ENCODE data around the gene CERS2. TPM values are rescaled to one million over a fixed set of nuclear protein-coding genes. Genes with fewer than 3 reads are reported as not detected.

Gene CERS2
- total RNA-seq, 2 experiments from 2014 or later = 64.7 to 92.8 TPM

- no peak overlapping the region for H3K4me3 ChIP-seq (ENCODE audit: low read depth, low read length, poor library complexity, severe bottlenecking)
- TF ChIP-seq CTCF (conservative IDR thresholded peaks at IDR 0.05; ENCODE audit: low read length) = no peak
- no peak for TF ChIP-seq EZH2phosphoT487 (IDR thresholded peaks at IDR 0.05; ENCODE audit: borderline replicate concordance, low read depth, low read length)
- H3K4me2 ChIP-seq (ENCODE audit: low read length) = no peak overlapping the region
- peaks cover 38% of the 10 kb centered on the region for H3K4me1 ChIP-seq (ENCODE audit: insufficient read depth, low read length, poor library complexity, severe bottlenecking)
- no peaks in the 10 kb centered on the region for H3K9me2 ChIP-seq (ENCODE audit: insufficient read depth, low read length)
- H4K20me1 ChIP-seq (ENCODE audit: insufficient read depth, low read length) = no peaks in the 10 kb centered on the region
- H3K27ac ChIP-seq (ENCODE audit: low read depth, low read length, poor library complexity, severe bottlenecking) = no peak overlapping the region
- H3K79me2 ChIP-seq (ENCODE audit: insufficient read depth, low read depth, low read length) = no peaks in the 10 kb centered on the region
- no TSS peak for BruUV-seq (replicated peaks)
- intact Hi-C loops (cut with micrococcal nuclease; ENCODE audit: unreplicated experiment) = no loop called here
- ChIA-PET POLR2A (interaction anchor here (0.6 kb wide), 2 partner anchors 74 to 80 kb away, joined by 5 to 6 read pairs; no protein-coding TSS in a partner anchor), CTCF (ENCODE audit: unreplicated experiment) (no interaction called here)
- H3K36me3 ChIP-seq (ENCODE audit: insufficient read depth, low read length) = no peaks in the 10 kb centered on the region
- H3K9me3 ChIP-seq (ENCODE audit: low read length) = no peaks in the 10 kb centered on the region
- H2AFZ ChIP-seq (ENCODE audit: low read length) = no peak overlapping the region
- no peak for DNase-seq (ENCODE audit: low spot score)
Observed at GRCh38 chr1:151001602-151002001, 27.0 kb upstream of the CERS2 start.

- H3K9me2 ChIP-seq (ENCODE audit: insufficient read depth, low read length) = no peaks in the 10 kb centered on the region
- CTCF ChIA-PET (ENCODE audit: unreplicated experiment) = no interaction called here
- no peaks in the 10 kb centered on the region for H3K9me3 ChIP-seq (ENCODE audit: low read length)
- H3K4me1 ChIP-seq (ENCODE audit: insufficient read depth, low read length, poor library complexity, severe bottlenecking) = peaks cover 26% of the 10 kb centered on the region
- DNase-seq (ENCODE audit: low spot score) = no peak
- H3K4me3 ChIP-seq (ENCODE audit: low read depth, low read length, poor library complexity, severe bottlenecking) = no peak overlapping the region
- no peak overlapping the region for H2AFZ ChIP-seq (ENCODE audit: low read length)
- no peak overlapping the region for H3K27ac ChIP-seq (ENCODE audit: low read depth, low read length, poor library complexity, severe bottlenecking)
- no peaks in the 10 kb centered on the region for H3K79me2 ChIP-seq (ENCODE audit: insufficient read depth, low read depth, low read length)
- BruUV-seq (replicated peaks) = no TSS peak
- no peak overlapping the region for H3K4me2 ChIP-seq (ENCODE audit: low read length)
- intact Hi-C loops (cut with micrococcal nuclease; ENCODE audit: unreplicated experiment) = no loop called here
- POLR2A ChIA-PET = interaction anchor here (0.6 kb wide), 1 partner anchor 120 kb away, joined by 3 read pairs; no protein-coding TSS in a partner anchor
- no peak for TF ChIP-seq EZH2phosphoT487 (IDR thresholded peaks at IDR 0.05; ENCODE audit: borderline replicate concordance, low read depth, low read length)
- no peak for TF ChIP-seq CTCF (conservative IDR thresholded peaks at IDR 0.05; ENCODE audit: low read length)
- no peaks in the 10 kb centered on the region for H4K20me1 ChIP-seq (ENCODE audit: insufficient read depth, low read length)
- H3K36me3 ChIP-seq (ENCODE audit: insufficient read depth, low read length) = no peaks in the 10 kb centered on the region
Observed at GRCh38 chr1:151000408-151000807, 25.8 kb upstream of the CERS2 start.

GRCh38 chr1:150999926-151000325 is 25.3 kb upstream of the CERS2 start:
- H3K27ac ChIP-seq (ENCODE audit: low read depth, low read length, poor library complexity, severe bottlenecking) = no peak overlapping the region
- no peak for TF ChIP-seq CTCF (conservative IDR thresholded peaks at IDR 0.05; ENCODE audit: low read length)
- TF ChIP-seq EZH2phosphoT487 (IDR thresholded peaks at IDR 0.05; ENCODE audit: borderline replicate concordance, low read depth, low read length) = no peak
- H3K4me2 ChIP-seq (ENCODE audit: low read length) = no peak overlapping the region
- no peak overlapping the region for H3K4me3 ChIP-seq (ENCODE audit: low read depth, low read length, poor library complexity, severe bottlenecking)
- no peaks in the 10 kb centered on the region for H3K36me3 ChIP-seq (ENCODE audit: insufficient read depth, low read length)
- intact Hi-C loops (cut with micrococcal nuclease; ENCODE audit: unreplicated experiment) = no loop called here
- H3K9me2 ChIP-seq (ENCODE audit: insufficient read depth, low read length) = no peaks in the 10 kb centered on the region
- DNase-seq (ENCODE audit: low spot score) = no peak
- POLR2A ChIA-PET = no interaction called here
- BruUV-seq (replicated peaks) = no TSS peak
- no peak overlapping the region for H2AFZ ChIP-seq (ENCODE audit: low read length)
- H3K9me3 ChIP-seq (ENCODE audit: low read length) = no peaks in the 10 kb centered on the region
- no peaks in the 10 kb centered on the region for H4K20me1 ChIP-seq (ENCODE audit: insufficient read depth, low read length)
- peaks cover 21% of the 10 kb centered on the region for H3K4me1 ChIP-seq (ENCODE audit: insufficient read depth, low read length, poor library complexity, severe bottlenecking)
- H3K79me2 ChIP-seq (ENCODE audit: insufficient read depth, low read depth, low read length) = no peaks in the 10 kb centered on the region
- CTCF ChIA-PET (ENCODE audit: unreplicated experiment) = no interaction called here
